ENCODE measurements around the gene GPRC5D.

Gene GPRC5D

GRCh38 chr12:12985817-12986408 lies 33.9 kb upstream of the GPRC5D start:
- DNase-seq (ENCODE audit: low read depth) = peak; percentile 44
- H3K4me3 ChIP-seq (ENCODE audit: low read depth, low read length) = no peak overlapping the region
- TF ChIP-seq CTCF (IDR thresholded peaks at IDR 0.05; ENCODE audit: low read depth, low read length) (peak; percentile 59), MYC (IDR thresholded peaks at IDR 0.05; ENCODE audit: low read depth, low read length) (no peak)

- no peak for TF ChIP-seq CTCF (IDR thresholded peaks at IDR 0.05; ENCODE audit: low read depth, low read length)
- DNase-seq (ENCODE audit: low read depth) = no peak
- H3K4me3 ChIP-seq (ENCODE audit: low read depth, low read length) = no peak overlapping the region
Observed at GRCh38 chr12:12984149-12984548, 32.2 kb upstream of the GPRC5D start.

- H3K4me3 ChIP-seq (ENCODE audit: low read depth, low read length) = no peak overlapping the region
- DNase-seq (ENCODE audit: low read depth) = peak; percentile 43
- TF ChIP-seq CTCF (IDR thresholded peaks at IDR 0.05; ENCODE audit: low read depth, low read length) = peak; percentile 44
- no peak for TF ChIP-seq MYC (IDR thresholded peaks at IDR 0.05; ENCODE audit: low read depth, low read length)
- TF ChIP-seq MAX (IDR thresholded peaks at IDR 0.05; ENCODE audit: low read depth, low read length) = no peak
- no peak for TF ChIP-seq POLR2A (IDR thresholded peaks at IDR 0.05; ENCODE audit: extremely low read depth, insufficient read length)
Observed at GRCh38 chr12:12983420-12984035, 31.6 kb upstream of the GPRC5D start.

- TF ChIP-seq POLR2A (IDR thresholded peaks at IDR 0.05; ENCODE audit: extremely low read depth, insufficient read length) (no peak), MAX (IDR thresholded peaks at IDR 0.05; ENCODE audit: low read depth, low read length) (no peak), MYC (IDR thresholded peaks at IDR 0.05; ENCODE audit: low read depth, low read length) (no peak), CTCF (IDR thresholded peaks at IDR 0.05; ENCODE audit: low read depth, low read length) (no peak)
Observed at GRCh38 chr12:12982331-12982730, 30.4 kb upstream of the GPRC5D start.

GRCh38 chr12:12979731-12980259 lies 27.8 kb upstream of the GPRC5D start:
- H3K4me3 ChIP-seq (ENCODE audit: low read depth, low read length) = no peak overlapping the region
- TF ChIP-seq CTCF (IDR thresholded peaks at IDR 0.05; ENCODE audit: low read depth, low read length) = no peak
- TF ChIP-seq POLR2A (IDR thresholded peaks at IDR 0.05; ENCODE audit: extremely low read depth, insufficient read length) = no peak
- no peak for TF ChIP-seq MYC (IDR thresholded peaks at IDR 0.05; ENCODE audit: low read depth, low read length)
- TF ChIP-seq MAX (IDR thresholded peaks at IDR 0.05; ENCODE audit: low read depth, low read length) = no peak
- no peak for DNase-seq (ENCODE audit: low read depth)

More at GRCh38 chr12:12982331-12982730, 30.4 kb upstream of the GPRC5D start:
- H3K4me3 ChIP-seq (ENCODE audit: low read depth, low read length) = no peak overlapping the region
- DNase-seq (ENCODE audit: low read depth) = no peak

- DNase-seq (ENCODE audit: low read depth) = no peak
- TF ChIP-seq MAX (IDR thresholded peaks at IDR 0.05; ENCODE audit: low read depth, low read length) (no peak), MYC (IDR thresholded peaks at IDR 0.05; ENCODE audit: low read depth, low read length) (no peak), POLR2A (IDR thresholded peaks at IDR 0.05; ENCODE audit: extremely low read depth, insufficient read length) (no peak), CTCF (IDR thresholded peaks at IDR 0.05; ENCODE audit: low read depth, low read length) (no peak)
- no peak overlapping the region for H3K4me3 ChIP-seq (ENCODE audit: low read depth, low read length)
Observed at GRCh38 chr12:12979126-12979525, 27.2 kb upstream of the GPRC5D start.

Data from NB4 (cell line).